Activated CD8-positive, alpha-beta memory T cell treated with anti-CD3 and anti-CD28 coated beads for 1 hour (primary cell): Measurements from ENCODE around the gene SLC26A6.

Experiments used
- DNase-seq, 2 donors: peaks; one replicate each; pipeline ENCODE4 v3.0.0-alpha.2; 2020; ENCODE audit warnings: low read depth in 1 of 2; ENCODE audit errors: extremely low read depth in 1 of 2

SLC26A6 gene

GRCh38 chr3:48599509-48600285 is 35.6 kb downstream of the SLC26A6 start:
- DNase-seq = no peak

DNA sequence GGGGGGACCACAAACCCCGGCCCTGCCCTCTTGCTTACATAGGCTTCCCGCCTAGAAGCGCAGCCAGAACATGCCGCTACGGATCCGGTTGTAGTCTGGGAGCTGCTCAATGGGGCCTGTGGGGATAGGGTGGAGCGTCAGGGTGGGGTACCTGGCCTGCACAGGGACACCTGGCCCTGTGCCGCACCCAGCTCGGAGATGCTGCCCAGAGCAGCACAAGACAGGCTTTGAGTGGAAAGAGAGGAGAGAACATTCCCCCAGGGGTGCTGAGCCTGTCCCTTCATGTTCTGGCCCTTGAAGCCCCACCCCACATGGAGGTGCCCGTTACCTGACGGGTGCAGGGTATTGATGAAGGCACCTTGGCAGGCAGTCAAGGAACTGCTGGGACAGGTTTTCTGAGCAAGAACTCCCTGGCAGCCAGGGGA is 36.2 kb downstream of the SLC26A6 start:
- no peak for DNase-seq

DNA sequence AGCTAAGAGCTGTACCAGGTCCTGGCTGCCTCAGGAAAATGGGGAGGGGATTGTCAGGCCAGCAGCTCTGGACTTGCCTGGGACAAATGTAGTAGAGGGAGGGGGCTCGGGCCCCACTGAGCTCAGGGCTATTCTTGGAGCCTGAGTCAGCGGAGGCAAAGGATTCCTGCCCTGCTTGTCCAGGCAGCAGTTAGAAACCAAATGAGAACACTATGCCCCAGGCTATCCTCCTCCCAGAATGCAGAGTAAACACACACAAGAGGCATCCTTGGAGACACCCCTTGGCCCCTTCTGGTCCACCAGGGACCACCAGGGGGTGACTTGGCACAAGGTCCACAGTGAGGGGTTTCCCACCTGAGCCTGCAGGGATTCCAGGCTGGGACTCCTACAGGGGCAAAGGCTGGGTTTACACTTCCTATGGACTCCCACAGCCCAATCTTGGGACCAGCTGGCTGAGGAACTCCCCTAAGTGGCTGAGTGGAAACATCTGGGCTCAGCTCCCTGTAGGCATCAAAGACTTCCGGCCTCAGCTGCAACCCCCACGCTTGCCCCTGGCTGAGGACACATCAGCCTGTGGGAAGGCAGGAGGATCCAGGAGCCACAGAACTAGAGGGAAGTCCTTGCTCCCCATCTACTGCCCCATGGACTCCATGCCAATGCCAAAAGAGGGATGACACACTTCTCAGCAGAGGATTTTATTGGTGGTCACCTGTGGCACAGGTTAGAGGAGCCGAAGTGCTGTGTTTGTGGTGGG is 36.8 kb downstream of the SLC26A6 start:
- no peak for DNase-seq

DNA sequence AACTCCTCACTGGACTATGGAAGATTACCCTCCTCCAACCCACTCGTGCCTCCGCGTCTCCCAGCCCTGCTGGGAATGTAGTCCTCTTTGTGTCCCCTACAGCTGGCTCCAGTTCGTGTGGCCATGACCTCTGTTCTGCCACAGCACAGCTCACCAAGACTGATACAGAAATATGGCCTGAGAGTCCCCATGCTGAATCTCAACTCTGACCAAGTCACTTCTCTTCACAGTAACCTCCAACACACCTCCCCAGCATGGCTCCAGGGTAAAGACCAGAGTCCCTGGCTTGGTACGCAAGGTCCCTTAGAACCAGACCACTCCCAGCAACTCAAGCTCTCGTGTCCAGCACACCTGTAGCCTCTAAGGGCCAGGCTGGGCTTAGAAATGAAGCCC is 37.9 kb downstream of the SLC26A6 start:
- DNase-seq = no peak

DNA sequence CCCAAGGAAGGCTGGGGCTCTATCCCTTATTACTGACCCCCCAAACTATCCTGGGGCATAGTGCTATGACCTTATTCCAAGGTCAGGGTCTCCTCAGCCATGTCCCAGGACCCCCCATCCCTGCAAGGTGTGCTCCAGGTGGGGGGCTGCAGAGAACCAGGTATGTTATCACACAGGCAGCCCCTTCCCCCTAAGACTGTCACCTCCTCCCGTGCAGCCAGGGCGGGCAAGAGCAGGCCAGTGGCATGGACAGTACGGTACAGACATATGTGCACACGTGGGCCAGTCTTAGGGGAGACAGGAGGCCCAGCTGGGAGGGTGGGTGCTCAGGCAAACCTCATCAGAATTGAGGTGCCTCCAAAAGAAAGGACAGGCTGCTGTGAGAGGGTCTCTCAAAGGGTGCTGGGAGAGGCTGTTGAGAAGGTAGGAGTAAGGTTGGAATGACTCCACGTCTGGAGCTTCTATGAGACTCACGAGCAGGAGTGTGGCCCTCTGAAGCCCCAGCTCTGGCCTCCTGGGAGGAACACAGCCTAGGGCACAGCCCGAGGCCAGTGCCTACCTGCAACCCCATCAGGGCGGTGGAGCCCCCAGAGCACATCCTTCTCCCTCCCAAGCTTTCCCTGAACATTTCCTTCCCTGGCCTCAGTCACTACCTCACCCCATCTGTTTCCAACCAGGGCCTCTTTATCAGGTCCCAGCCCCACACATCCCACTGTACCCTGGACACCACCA is 38.4 kb downstream of the SLC26A6 start:
- DNase-seq = no peak

GRCh38 chr3:48596157-48596556 is 39.1 kb downstream of the SLC26A6 start:
- no peak for DNase-seq

DNA sequence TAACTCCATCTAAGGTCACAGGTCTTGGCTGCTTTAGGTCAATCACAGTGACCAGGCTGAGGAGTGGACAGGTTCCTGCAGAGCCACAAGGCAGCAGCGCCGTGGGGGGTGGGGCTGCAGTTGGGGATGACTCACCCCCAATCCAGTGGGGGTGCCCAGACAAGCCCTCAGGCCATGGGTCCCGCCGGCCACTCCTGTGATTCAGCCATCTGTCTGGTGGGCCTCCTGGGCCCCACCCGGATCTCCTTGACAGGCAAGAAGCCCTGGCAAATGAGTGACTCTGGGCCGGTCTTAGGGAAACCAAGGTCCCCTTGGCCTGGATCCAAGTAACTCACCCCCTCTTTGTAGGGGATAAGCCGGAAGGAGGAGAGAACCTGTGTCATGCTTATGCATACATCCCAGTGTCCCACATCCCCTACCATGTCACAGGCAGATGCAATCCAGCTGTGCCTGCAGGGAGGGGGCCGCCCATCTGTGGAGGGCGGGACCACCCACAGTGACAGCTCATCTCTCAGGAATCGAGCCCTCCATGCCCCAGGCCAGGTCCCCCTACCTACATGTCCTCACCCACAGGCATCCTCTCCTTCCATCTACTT is 39.6 kb downstream of the SLC26A6 start:
- no peak for DNase-seq

- DNase-seq = no peak
Measured at GRCh38 chr3:48595075-48595525, 40.2 kb downstream of the SLC26A6 start, which contains the start of gene COL7A1. Gene COL7A1 (minus strand): TSS chr3:48595329. CDS start chr3:48595159, 170 bp downstream.

DNA sequence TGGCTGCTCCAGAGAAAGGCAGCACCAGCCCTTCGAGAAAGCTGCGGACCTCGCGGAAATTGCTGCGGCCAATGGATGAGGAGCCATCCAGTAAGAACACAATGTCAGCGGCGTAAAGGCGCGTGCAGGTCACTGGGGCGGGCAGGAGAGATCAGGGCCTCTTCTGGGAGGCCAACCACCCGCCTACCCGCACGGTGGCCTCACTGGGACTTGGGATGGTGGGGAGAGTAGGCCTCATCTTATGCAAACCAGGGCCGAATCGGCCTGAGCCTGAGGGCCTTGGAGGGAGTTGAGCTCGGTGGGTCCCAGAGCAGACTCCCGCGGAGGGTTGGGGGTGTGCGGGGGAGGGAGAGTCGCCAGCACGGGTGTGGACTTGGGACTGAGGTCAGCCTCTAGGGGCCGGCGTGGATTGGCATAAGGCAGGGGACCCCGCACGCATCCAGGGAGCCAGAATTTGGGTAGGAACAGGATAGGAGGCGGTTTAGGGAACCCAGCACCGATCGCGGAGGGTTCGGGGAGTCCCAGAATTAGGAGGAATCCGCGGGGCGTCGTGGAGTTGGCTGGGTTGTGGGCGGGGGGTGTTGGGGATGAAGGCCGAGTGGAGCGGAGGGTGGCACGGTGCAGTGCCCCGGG is 40.7 kb downstream of the SLC26A6 start:
- DNase-seq = no peak

DNA sequence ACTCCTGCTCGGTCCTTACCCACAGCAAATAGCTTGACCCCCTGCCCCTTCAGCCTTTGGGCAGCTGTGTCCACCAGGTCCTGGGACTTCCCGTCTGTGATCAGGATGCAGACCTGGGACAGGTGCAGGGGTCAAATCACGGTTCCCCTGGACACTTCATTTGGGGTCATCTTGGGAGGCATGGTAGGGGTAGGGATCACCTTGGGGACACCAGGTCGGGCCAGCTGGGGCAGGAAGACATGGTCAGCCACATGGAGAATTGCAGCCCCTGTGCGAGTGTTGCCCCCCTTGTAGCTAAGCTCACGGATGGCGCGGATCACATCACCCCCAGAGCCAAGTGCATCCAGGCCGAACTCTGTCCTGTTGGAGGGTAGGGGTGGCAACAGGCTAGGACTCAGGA is 41.9 kb downstream of the SLC26A6 start:
- DNase-seq = no peak

DNA sequence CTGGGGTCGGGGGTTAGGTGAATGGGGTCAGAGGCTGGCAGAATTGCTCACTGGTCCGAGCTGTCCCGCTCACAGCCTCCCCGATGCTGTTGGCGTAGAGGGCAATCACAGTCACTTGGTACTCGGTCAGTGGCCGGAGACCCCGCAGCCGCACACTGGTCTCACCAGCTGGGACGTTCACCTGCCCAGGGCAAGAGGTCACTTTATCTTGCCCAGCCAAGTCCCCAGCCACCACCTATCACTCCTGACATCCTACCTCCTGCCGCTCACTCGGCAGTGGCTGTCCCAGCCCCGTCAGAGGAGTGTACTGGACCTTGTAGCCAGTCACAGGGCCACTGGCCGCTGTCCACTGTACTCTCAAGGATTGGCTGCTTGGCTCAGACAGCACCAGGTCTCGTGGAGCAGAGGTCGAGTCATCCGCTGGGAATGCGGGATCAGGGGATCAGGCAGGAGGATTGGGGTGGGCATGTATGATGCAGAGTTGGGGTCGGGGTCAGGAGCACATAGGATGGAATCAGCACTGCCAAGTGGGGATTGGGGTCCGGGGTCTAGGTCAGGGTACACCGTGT is 42.7 kb downstream of the SLC26A6 start:
- DNase-seq = no peak

GRCh38 chr3:48591886-48592518 is 43.3 kb downstream of the SLC26A6 start:
- no peak for DNase-seq

DNA sequence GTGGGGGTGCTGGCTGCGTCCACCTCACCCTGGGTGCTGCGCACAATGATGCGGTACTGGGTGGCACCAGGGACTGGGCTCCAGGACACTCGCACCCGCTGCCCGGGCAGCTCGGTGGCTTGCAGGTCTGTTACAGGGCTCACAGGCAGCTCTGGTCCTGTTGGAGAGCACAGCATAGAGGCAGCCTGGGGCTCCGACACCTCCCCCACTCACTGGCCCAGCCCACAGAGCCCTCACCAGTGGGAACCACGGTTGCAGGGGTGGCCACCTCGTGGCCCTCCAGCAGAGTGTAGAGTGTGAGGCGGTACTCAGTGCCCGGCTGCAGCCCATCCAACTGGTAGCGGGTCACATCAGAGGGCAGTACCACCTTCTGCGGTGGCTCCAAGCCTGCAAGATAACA is 43.8 kb downstream of the SLC26A6 start:
- DNase-seq = no peak

DNA sequence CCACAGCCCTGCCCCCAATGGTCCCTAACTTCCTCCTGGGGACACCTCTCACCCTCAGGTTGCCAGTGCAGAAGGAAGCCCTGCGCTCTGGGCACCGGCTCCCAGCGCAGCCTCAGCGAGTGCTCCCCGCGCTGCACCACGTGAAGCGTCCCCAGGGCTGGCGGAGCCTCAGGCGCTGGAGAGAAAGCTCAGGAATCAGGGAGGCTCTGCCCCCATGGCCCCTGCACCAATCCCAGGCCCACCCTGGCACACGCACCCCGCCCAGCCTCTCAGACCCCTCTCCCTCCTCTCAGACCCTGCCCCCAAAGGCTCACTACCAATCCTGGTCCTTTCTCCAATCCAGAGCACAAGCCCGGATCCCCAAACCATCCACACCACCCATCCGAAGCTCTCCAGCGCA is 47.0 kb downstream of the SLC26A6 start:
- no peak for DNase-seq

- DNase-seq = no peak
Measured at GRCh38 chr3:48587686-48588085, 47.6 kb downstream of the SLC26A6 start.

- DNase-seq = no peak
Measured at GRCh38 chr3:48585411-48585810, 49.9 kb downstream of the SLC26A6 start.

GRCh38 chr3:48584836-48585235 is 50.4 kb downstream of the SLC26A6 start:
- DNase-seq = no peak

- DNase-seq = no peak
Measured at GRCh38 chr3:48581621-48582481, 53.4 kb downstream of the SLC26A6 start.

GRCh38 chr3:48576647-48577046 is 58.6 kb downstream of the SLC26A6 start:
- no peak for DNase-seq
